Vagina (tissue), 2 donors: ENCODE results near the gene GNB1L. TPM values are rescaled to one million over a fixed set of nuclear protein-coding genes. Genes with fewer than 3 reads are reported as not detected.
"Not testable (repeated sequence)": the region's sequence is repeated elsewhere in the genome, so short reads cannot be mapped to it uniquely, and the experiment has no call there.

Experiments used
- DNase-seq, 2 donors: peaks; one replicate each; pipeline ENCODE4 v3.0.0-alpha.2; 2017; ENCODE audit errors: extremely low spot score in 2 of 2
- H3K27ac ChIP-seq: fragments of 200-600 bp; sonication (generic); one replicate; pipeline ENCODE4 v1.5.1; 2019
- H3K27me3 ChIP-seq: fragments of 200-600 bp; sonication (generic); one replicate; pipeline ENCODE4 v1.5.1; 2019
- H3K36me3 ChIP-seq, 2 donors: fragments of 200-600 bp; sonication (generic); one replicate each; pipeline ENCODE4 v1.5.1; 2017 to 2019
- H3K4me1 ChIP-seq: fragments of 200-600 bp; sonication (generic); one replicate; pipeline ENCODE4 v1.5.1; 2019
- H3K4me3 ChIP-seq, 2 donors: fragments of 200-600 bp; sonication (generic); 1 replicate in 1 of 2; 2 replicates in 1 of 2; pipeline ENCODE4 v1.5.1; 2016 to 2019
- H3K9me3 ChIP-seq: fragments of 200-600 bp; sonication (generic); one replicate; pipeline ENCODE4 v1.5.1; 2019
- POLR2A ChIP-seq, 2 donors: fragments of 450-650 bp; IDR thresholded peaks; one replicate each; pipeline ENCODE4 v1.6.1; 2017; ENCODE audit warnings: antibody characterized with exemption in 2 of 2, mild to moderate bottlenecking in 2 of 2, moderate library complexity in 2 of 2
- POLR2AphosphoS5 ChIP-seq, 2 donors: sonication (generic); formaldehyde crosslinking; IDR thresholded peaks; one replicate each; pipeline ENCODE4 v1.9.0; 2017; ENCODE audit warnings: antibody characterized with exemption in 2 of 2, mild to moderate bottlenecking in 2 of 2, low read depth in 1 of 2; ENCODE audit not compliant: insufficient read depth in 1 of 2
- intact Hi-C: fragments of 100-400 bp; cut with DNase I; formaldehyde crosslinking; loops from one replicate; pipeline ENCODE4 v1.15.1; 2023
- total RNA-seq: library from RNA; depleted of rRNA; stranded (reverse); fragments of >200 nt; gene quantifications from one replicate; pipeline ENCODE4 v1.2.3, GENCODE V29; 2016
- TF ChIP-seq, protein P1 (sequence below), 3 experiments: fragments of 450-650 bp in 2 of 3; fragments of 200-600 bp in 1 of 3; sonication (generic) in 1 of 3; IDR thresholded peaks; one replicate each; pipeline ENCODE4 v1.5.1; 2017 to 2019; ENCODE audit warnings: antibody characterized with exemption in 3 of 3, mild to moderate bottlenecking in 2 of 3, moderate library complexity in 2 of 3

The GNB1L gene
- total RNA-seq, 1 donor from 2014 or later: 14.0 TPM

- Histone ChIP-seq H3K27ac (peak overlapping the region; percentile 46), H3K4me3 (no peak overlapping the region), H3K9me3 (no peaks in the 10 kb centered on the region), H3K36me3 (no peaks in the 10 kb centered on the region), H3K27me3 (no peaks in the 10 kb centered on the region), H3K4me1 (peaks cover 35% of the 10 kb centered on the region)
- no peak for TF ChIP-seq POLR2AphosphoS5 (IDR thresholded peaks at IDR 0.05; ENCODE audit: insufficient read depth in 1 of 2, low read depth in 1 of 2)
- TF ChIP-seq, protein P1, sequence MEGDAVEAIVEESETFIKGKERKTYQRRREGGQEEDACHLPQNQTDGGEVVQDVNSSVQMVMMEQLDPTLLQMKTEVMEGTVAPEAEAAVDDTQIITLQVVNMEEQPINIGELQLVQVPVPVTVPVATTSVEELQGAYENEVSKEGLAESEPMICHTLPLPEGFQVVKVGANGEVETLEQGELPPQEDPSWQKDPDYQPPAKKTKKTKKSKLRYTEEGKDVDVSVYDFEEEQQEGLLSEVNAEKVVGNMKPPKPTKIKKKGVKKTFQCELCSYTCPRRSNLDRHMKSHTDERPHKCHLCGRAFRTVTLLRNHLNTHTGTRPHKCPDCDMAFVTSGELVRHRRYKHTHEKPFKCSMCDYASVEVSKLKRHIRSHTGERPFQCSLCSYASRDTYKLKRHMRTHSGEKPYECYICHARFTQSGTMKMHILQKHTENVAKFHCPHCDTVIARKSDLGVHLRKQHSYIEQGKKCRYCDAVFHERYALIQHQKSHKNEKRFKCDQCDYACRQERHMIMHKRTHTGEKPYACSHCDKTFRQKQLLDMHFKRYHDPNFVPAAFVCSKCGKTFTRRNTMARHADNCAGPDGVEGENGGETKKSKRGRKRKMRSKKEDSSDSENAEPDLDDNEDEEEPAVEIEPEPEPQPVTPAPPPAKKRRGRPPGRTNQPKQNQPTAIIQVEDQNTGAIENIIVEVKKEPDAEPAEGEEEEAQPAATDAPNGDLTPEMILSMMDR (IDR thresholded peaks at IDR 0.05): no peak
- no peak for TF ChIP-seq POLR2A (IDR thresholded peaks at IDR 0.05)
- DNase-seq: no peak
- intact Hi-C loops: no loop called here
Measured at GRCh38 chr22:19795617-19796008, 59.1 kb downstream of the GNB1L start.

DNA sequence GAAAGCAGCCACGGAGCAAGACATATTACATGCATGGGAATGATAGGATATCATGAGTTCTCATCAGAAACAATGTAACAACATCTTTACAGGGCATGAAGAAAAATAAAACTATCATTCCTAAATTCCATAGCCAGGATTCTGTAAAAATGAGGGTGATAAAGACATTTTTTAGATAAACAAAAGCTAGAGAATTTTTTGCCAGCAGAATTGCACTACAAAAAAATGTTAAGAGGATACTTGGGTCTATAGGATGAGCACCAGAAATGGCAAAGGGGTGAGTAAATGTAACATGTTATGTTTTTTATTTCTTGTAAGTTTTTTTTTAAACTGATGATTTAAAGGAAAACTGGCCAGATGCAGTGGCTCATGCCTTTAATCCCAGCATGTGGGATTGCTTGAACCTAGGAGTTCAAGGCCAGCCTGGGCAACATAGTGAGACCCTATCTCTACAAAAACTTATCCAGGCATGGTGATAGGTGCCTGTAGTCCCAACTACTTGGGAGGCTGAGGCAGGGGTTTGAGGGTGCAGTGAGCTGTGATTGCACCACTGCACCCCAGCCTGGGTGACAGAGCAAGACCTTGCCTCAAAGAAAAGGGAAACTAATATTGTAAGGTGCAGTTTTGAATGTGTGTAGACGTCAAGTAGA, 60.9 kb downstream of the GNB1L start:
- H3K4me1 ChIP-seq: peaks cover 16% of the 10 kb centered on the region
- DNase-seq: no peak
- TF ChIP-seq, protein P1 (IDR thresholded peaks at IDR 0.05): no peak
- no peak for TF ChIP-seq POLR2AphosphoS5 (IDR thresholded peaks at IDR 0.05; ENCODE audit: insufficient read depth in 1 of 2, low read depth in 1 of 2)
- TF ChIP-seq POLR2A (IDR thresholded peaks at IDR 0.05): no peak
- H3K27ac ChIP-seq: no peak overlapping the region
- no peaks in the 10 kb centered on the region for H3K27me3 ChIP-seq
- intact Hi-C loops: no loop called here
- no peaks in the 10 kb centered on the region for H3K9me3 ChIP-seq
- H3K4me3 ChIP-seq: no peak overlapping the region
- H3K36me3 ChIP-seq: no peaks in the 10 kb centered on the region

DNA sequence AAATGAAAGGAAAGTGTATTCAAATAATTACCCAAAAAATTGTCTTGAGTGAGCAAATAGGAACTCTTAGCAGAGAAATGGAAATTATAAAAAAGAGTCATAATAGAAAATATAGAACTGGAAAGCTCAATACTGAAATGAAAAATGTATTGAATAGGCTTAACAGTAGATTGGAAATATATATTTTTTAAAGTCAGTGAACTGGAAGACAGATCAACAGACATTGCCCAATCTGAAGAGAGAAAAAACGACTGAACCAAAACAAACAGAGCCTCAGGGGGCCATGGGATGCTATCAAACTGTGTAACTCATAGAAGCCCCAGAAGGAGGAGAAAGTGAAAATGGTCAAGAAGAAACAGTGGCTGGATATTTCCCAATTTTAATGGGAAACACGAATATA, 61.5 kb downstream of the GNB1L start:
- Histone ChIP-seq H3K27ac (no peak overlapping the region), H3K4me3 (no peak overlapping the region), H3K4me1 (peaks cover 12% of the 10 kb centered on the region), H3K27me3 (no peaks in the 10 kb centered on the region), H3K9me3 (no peaks in the 10 kb centered on the region), H3K36me3 (no peaks in the 10 kb centered on the region)
- TF ChIP-seq POLR2AphosphoS5 (IDR thresholded peaks at IDR 0.05; ENCODE audit: insufficient read depth in 1 of 2, low read depth in 1 of 2) (no peak), POLR2A (IDR thresholded peaks at IDR 0.05) (no peak)
- intact Hi-C loops: no loop called here
- no peak for DNase-seq

GRCh38 chr22:19792383-19792896, 62.2 kb downstream of the GNB1L start:
- H3K4me3 ChIP-seq, intact Hi-C loops, H3K9me3 ChIP-seq, H3K27me3 ChIP-seq, DNase-seq, H3K27ac ChIP-seq, H3K36me3 ChIP-seq: not testable (repeated sequence)
- H3K4me1 ChIP-seq: peaks cover 12% of the 10 kb centered on the region

- TF ChIP-seq POLR2A (IDR thresholded peaks at IDR 0.05): no peak
- no peak for TF ChIP-seq POLR2AphosphoS5 (IDR thresholded peaks at IDR 0.05; ENCODE audit: insufficient read depth in 1 of 2, low read depth in 1 of 2)
- TF ChIP-seq, protein P1 (IDR thresholded peaks at IDR 0.05): no peak
- Histone ChIP-seq H3K9me3 (no peaks in the 10 kb centered on the region), H3K36me3 (no peaks in the 10 kb centered on the region), H3K27ac (no peak overlapping the region), H3K4me1 (peaks cover 12% of the 10 kb centered on the region), H3K27me3 (no peaks in the 10 kb centered on the region), H3K4me3 (no peak overlapping the region)
- DNase-seq: no peak
- intact Hi-C loops: no loop called here
Measured at GRCh38 chr22:19791894-19792293, 62.8 kb downstream of the GNB1L start.

DNA sequence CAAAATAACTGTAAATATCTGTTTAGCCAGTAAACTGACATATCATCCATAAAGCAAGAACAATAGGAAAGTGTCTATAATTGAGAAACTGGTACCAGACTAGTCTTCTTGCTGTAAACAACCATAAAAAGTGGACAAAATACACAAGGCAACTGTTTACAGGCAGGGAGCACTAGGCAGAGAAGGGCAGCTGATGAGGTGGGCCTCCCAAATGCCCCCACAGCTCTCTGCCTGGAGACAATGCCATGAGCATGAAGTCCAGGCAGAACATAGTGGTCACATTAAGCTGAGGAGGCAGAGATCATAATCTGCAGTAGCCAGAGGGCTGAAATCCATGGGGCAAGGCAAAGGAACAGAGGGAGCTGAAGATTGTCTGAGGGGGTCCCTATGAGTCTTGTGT, 63.4 kb downstream of the GNB1L start:
- Histone ChIP-seq H3K9me3 (no peaks in the 10 kb centered on the region), H3K4me1 (peaks cover 12% of the 10 kb centered on the region), H3K27ac (no peak overlapping the region), H3K4me3 (no peak overlapping the region), H3K36me3 (no peaks in the 10 kb centered on the region), H3K27me3 (no peaks in the 10 kb centered on the region)
- TF ChIP-seq POLR2AphosphoS5 (IDR thresholded peaks at IDR 0.05; ENCODE audit: insufficient read depth in 1 of 2, low read depth in 1 of 2): no peak
- no peak for TF ChIP-seq POLR2A (IDR thresholded peaks at IDR 0.05)
- TF ChIP-seq, protein P1 (IDR thresholded peaks at IDR 0.05): no peak
- no peak for DNase-seq
- intact Hi-C loops: no loop called here
